ENCODE data around the gene PHGDH. TPM values are rescaled to one million over a fixed set of nuclear protein-coding genes. Genes with fewer than 3 reads are reported as not detected.
A peak's percentile ranks its signal among the peaks of the same experiment; 100 is the strongest.

The PHGDH gene
- total and polyA plus RNA-seq, 9 of the 15 experiments (the other 6 are each of a cell fraction or from before 2014, with no cell fraction given) = 6.7 to 84.2 (median 36.2) TPM

- TF ChIP-seq RCOR1 (IDR thresholded peaks at IDR 0.05; ENCODE audit: borderline replicate concordance in 1 of 2, low read depth in 2 of 2, low read length in 2 of 2) (peak; percentile 31 to 98; a peak in 3 of 4 replicates), ZNF253 (CRISPR knock-in tag; conservative IDR thresholded peaks at IDR 0.05) (no peak), ZNF780A (CRISPR knock-in tag; IDR thresholded peaks at IDR 0.05) (no peak), DDX20 (tag; IDR thresholded peaks at IDR 0.05; ENCODE audit: low read depth) (no peak), ZNF79 (CRISPR knock-in tag; IDR thresholded peaks at IDR 0.05; ENCODE audit: low read depth) (no peak), ZBTB17 (CRISPR knock-in tag; IDR thresholded peaks at IDR 0.05) (no peak), ZNF354B (CRISPR knock-in tag; IDR thresholded peaks at IDR 0.05) (no peak), MEIS2 (IDR thresholded peaks at IDR 0.05; ENCODE audit: partially characterized antibody) (peak; percentile 93), POLR2AphosphoS5 (IDR thresholded peaks at IDR 0.05; ENCODE audit: control insufficient read depth, insufficient read depth, low read depth, low read length) (no peak), DLX4 (CRISPR knock-in tag; IDR thresholded peaks at IDR 0.05) (no peak), ZBTB5 (IDR thresholded peaks at IDR 0.05) (no peak), RBM34 (IDR thresholded peaks at IDR 0.05; ENCODE audit: borderline replicate concordance, insufficient read depth, low read length) (no peak), NRF1 (conservative IDR thresholded peaks at IDR 0.05 in 1 of 2, IDR thresholded peaks at IDR 0.05 in 1 of 2) (no peak), ZNF41 (CRISPR knock-in tag; conservative IDR thresholded peaks at IDR 0.05) (no peak), FOXM1 (IDR thresholded peaks at IDR 0.05; ENCODE audit: low read depth) (no peak), FOXM1 (CRISPR knock-in tag; IDR thresholded peaks at IDR 0.05; ENCODE audit: low read depth) (no peak), CTCFL (IDR thresholded peaks at IDR 0.05; ENCODE audit: borderline replicate concordance, insufficient read depth, low read depth, low read length, poor library complexity, severe bottlenecking) (no peak), TOE1 (IDR thresholded peaks at IDR 0.05; ENCODE audit: borderline replicate concordance) (no peak), TOE1 (CRISPR knock-in tag; IDR thresholded peaks at IDR 0.05; ENCODE audit: borderline replicate concordance, low read depth) (no peak), FOXK2 (conservative IDR thresholded peaks at IDR 0.05 in 1 of 2, IDR thresholded peaks at IDR 0.05 in 1 of 2; ENCODE audit: low read depth in 2 of 2) (no peak), ZNF217 (CRISPR knock-in tag; IDR thresholded peaks at IDR 0.05) (no peak), NR2C2 (CRISPR knock-in tag; IDR thresholded peaks at IDR 0.05) (no peak), NR2C2 (tag; IDR thresholded peaks at IDR 0.05) (peak; percentile 59; the same call in 1 of the 2 replicates), GABPA (tag; conservative IDR thresholded peaks at IDR 0.05; ENCODE audit: low read depth) (no peak), ZNF408 (CRISPR knock-in tag; IDR thresholded peaks at IDR 0.05; ENCODE audit: low read depth) (no peak)
Measured at GRCh38 chr1:119712342-119713038, 756 bp downstream of the PHGDH start (continued).

Data from K562 (cell line).